Smooth muscle cell (in vitro differentiated cells): ENCODE measurements around the gene CPTP. TPM values are rescaled to one million over a fixed set of nuclear protein-coding genes. Genes with fewer than 3 reads are reported as not detected.

Experiments
- DNase-seq: peaks from one replicate; lab custom pipeline; 2025; ENCODE audit not compliant: unreplicated experiment; lab: John Stamatoyannopoulos, UW
- H2AFZ ChIP-seq: fragments of 200-600 bp; sonication (generic); 2 replicates; pipeline ENCODE4 v1.6.0; 2016; ENCODE audit warnings: antibody characterized with exemption, low read depth, mild to moderate bottlenecking
- H3F3A ChIP-seq: fragments of 200-600 bp; sonication (generic); 2 replicates; pipeline ENCODE4 v1.6.0; 2017; ENCODE audit warnings: antibody characterized with exemption, low read depth
- H3K27ac ChIP-seq: fragments of 200-600 bp; sonication (generic); 2 replicates; pipeline ENCODE4 v1.5.1; 2016; ENCODE audit warnings: low read depth, mild to moderate bottlenecking
- H3K27me3 ChIP-seq: fragments of 200-600 bp; sonication (generic); 2 replicates; pipeline ENCODE4 v1.6.1; 2016; ENCODE audit warnings: low read depth, mild to moderate bottlenecking
- H3K36me3 ChIP-seq: fragments of 200-600 bp; sonication (generic); 2 replicates; pipeline ENCODE4 v1.5.1; 2016; ENCODE audit warnings: low read depth
- H3K4me1 ChIP-seq: fragments of 200-600 bp; sonication (generic); 2 replicates; pipeline ENCODE4 v1.5.1; 2016; ENCODE audit warnings: low read depth
- H3K4me2 ChIP-seq: fragments of 200-600 bp; sonication (generic); 2 replicates; pipeline ENCODE4 v1.6.0; 2016; ENCODE audit warnings: mild to moderate bottlenecking
- H3K4me3 ChIP-seq: fragments of 200-600 bp; sonication (generic); 2 replicates; pipeline ENCODE4 v1.5.1; 2016; ENCODE audit warnings: mild to moderate bottlenecking
- H3K79me2 ChIP-seq: fragments of 200-600 bp; sonication (generic); 2 replicates; pipeline ENCODE4 v1.6.0; 2016; ENCODE audit warnings: low read depth, mild to moderate bottlenecking
- H3K9ac ChIP-seq: fragments of 200-600 bp; sonication (generic); 2 replicates; pipeline ENCODE4 v1.6.0; 2016; ENCODE audit warnings: low read depth
- H3K9me3 ChIP-seq: fragments of 200-600 bp; sonication (generic); replicated peaks from 2 replicates; pipeline ENCODE4 v1.5.1; 2016; ENCODE audit warnings: low read depth
- H4K20me1 ChIP-seq: fragments of 200-600 bp; sonication (generic); 2 replicates; pipeline ENCODE4 v1.6.0; 2016; ENCODE audit warnings: low read depth
- CTCF ChIP-seq: fragments of 200-600 bp; sonication (generic); IDR thresholded peaks from 2 replicates; pipeline ENCODE4 v1.5.1; 2017; ENCODE audit warnings: borderline replicate concordance, mild to moderate bottlenecking, antibody characterized with exemption; ENCODE audit not compliant: insufficient read depth, poor library complexity, severe bottlenecking
- WGBS: methylation state at CpG from one replicate; pipeline ENCODE4 v1.1.7; 2016; ENCODE audit warnings: low lambda C conversion rate; 5-methylcytosine and 5-hydroxymethylcytosine counted together
- polyA plus RNA-seq: library from polyadenylated mRNA; unstranded; fragments of >200 nt; fragmentation: Nextera tagmentation; extraction: Ambion mirVana; gene quantifications from 2 replicates; pipeline ENCODE4 v1.2.1, GENCODE V29; 2016
- total RNA-seq: library from RNA; depleted of rRNA; stranded (reverse); fragments of >200 nt; gene quantifications from 2 replicates; pipeline ENCODE4 v1.2.3, GENCODE V29; 2014

Gene CPTP
- total and polyA plus RNA-seq, 2 experiments from 2014 or later = 16.2 to 34.3 TPM

- peaks cover 21% of the 10 kb centered on the region for H3F3A ChIP-seq
- no peak for TF ChIP-seq CTCF
- H3K27me3 ChIP-seq = no peaks in the 10 kb centered on the region
- no peak overlapping the region for H3K4me3 ChIP-seq
- no peak overlapping the region for H2AFZ ChIP-seq
- H3K27ac ChIP-seq = peak overlapping the region; percentile 48
- peaks cover 31% of the 10 kb centered on the region for H3K4me1 ChIP-seq
- H3K4me2 ChIP-seq = peak overlapping the region; percentile 68
- no peaks in the 10 kb centered on the region for H3K36me3 ChIP-seq
- DNase-seq = no peak
- H4K20me1 ChIP-seq = peaks cover 70% of the 10 kb centered on the region
- WGBS = 57% methylated on average over 5 of the region's 5 CpGs
- no peaks in the 10 kb centered on the region for H3K9me3 ChIP-seq
- peaks cover 59% of the 10 kb centered on the region for H3K79me2 ChIP-seq
- no peak overlapping the region for H3K9ac ChIP-seq
Measured at GRCh38 chr1:1352786-1353388, 28.3 kb downstream of the CPTP start.

- H3K27ac ChIP-seq = peak overlapping the region; percentile 2
- no peaks in the 10 kb centered on the region for H3K9me3 ChIP-seq
- H3K9ac ChIP-seq = no peak overlapping the region
- DNase-seq = no peak
- no peak overlapping the region for H2AFZ ChIP-seq
- H3K4me2 ChIP-seq = no peak overlapping the region
- TF ChIP-seq CTCF = no peak
- H3K27me3 ChIP-seq = no peaks in the 10 kb centered on the region
- no peak overlapping the region for H3K4me3 ChIP-seq
- peaks cover 63% of the 10 kb centered on the region for H4K20me1 ChIP-seq
- peaks cover 53% of the 10 kb centered on the region for H3K79me2 ChIP-seq
- H3F3A ChIP-seq = peaks cover 21% of the 10 kb centered on the region
- H3K4me1 ChIP-seq = peaks cover 26% of the 10 kb centered on the region
- H3K36me3 ChIP-seq = no peaks in the 10 kb centered on the region
- WGBS = 81% methylated on average over 20 of the region's 28 CpGs
Measured at GRCh38 chr1:1353389-1354151, 29.0 kb downstream of the CPTP start.

GRCh38 chr1:1354271-1355247, 30.0 kb downstream of the CPTP start:
- Histone ChIP-seq H3K4me2 (peak overlapping the region; percentile 92), H3K27ac (no peak overlapping the region), H3K9ac (no peak overlapping the region), H3K9me3 (no peaks in the 10 kb centered on the region), H3F3A (peaks cover 24% of the 10 kb centered on the region), H3K4me1 (peaks cover 31% of the 10 kb centered on the region), H2AFZ (no peak overlapping the region), H3K36me3 (no peaks in the 10 kb centered on the region), H4K20me1 (peaks cover 63% of the 10 kb centered on the region), H3K79me2 (peaks cover 51% of the 10 kb centered on the region), H3K4me3 (no peak overlapping the region), H3K27me3 (no peaks in the 10 kb centered on the region)
- 67% methylated on average over 76 of the region's 116 CpGs for WGBS
- DNase-seq = no peak
- no peak for TF ChIP-seq CTCF
